H9 (cell line): ENCODE results near the gene SLC16A3. TPM values are rescaled to one million over a fixed set of nuclear protein-coding genes. Genes with fewer than 3 reads are reported as not detected.
A peak's percentile ranks its signal among the peaks of the same experiment; 100 is the strongest.

Experiments
- DNase-seq: peaks from one replicate; pipeline ENCODE4 v3.0.0-alpha.2; 2017
- H2AFZ ChIP-seq: one replicate; pipeline ENCODE4 v1.6.1; 2013; ENCODE audit warnings: mild to moderate bottlenecking, low read length, control low read depth, moderate library complexity
- H2AK5ac ChIP-seq: 2 replicates; pipeline ENCODE4 v1.6.1; 2013; ENCODE audit warnings: low read length, control low read depth, mixed read lengths; ENCODE audit not compliant: insufficient read length
- H2BK120ac ChIP-seq: one replicate; pipeline ENCODE4 v1.6.1; 2013; ENCODE audit warnings: low read depth, mild to moderate bottlenecking, low read length, control low read depth, inconsistent platforms; ENCODE audit not compliant: poor library complexity, severe bottlenecking
- H2BK12ac ChIP-seq: 2 replicates; pipeline ENCODE4 v1.6.1; 2013; ENCODE audit warnings: low read length, control low read depth, mixed read lengths, low read depth; ENCODE audit not compliant: insufficient read length
- H2BK15ac ChIP-seq: 2 replicates; pipeline ENCODE4 v1.6.1; 2013; ENCODE audit warnings: low read depth, low read length, control low read depth
- H2BK20ac ChIP-seq: one replicate; pipeline ENCODE4 v1.6.1; 2013; ENCODE audit warnings: low read depth, mild to moderate bottlenecking, low read length, control low read depth, inconsistent platforms; ENCODE audit not compliant: poor library complexity, severe bottlenecking
- H2BK5ac ChIP-seq: 2 replicates; pipeline ENCODE4 v1.6.1; 2013; ENCODE audit warnings: low read length, control low read depth, mixed read lengths; ENCODE audit not compliant: insufficient read length
- H3K14ac ChIP-seq: 2 replicates; pipeline ENCODE4 v1.6.1; 2013; ENCODE audit warnings: low read length, control low read depth; ENCODE audit not compliant: insufficient read depth
- H3K18ac ChIP-seq: 2 replicates; pipeline ENCODE4 v1.6.1; 2013; ENCODE audit warnings: low read depth, mild to moderate bottlenecking, mixed read lengths, low read length, control low read depth; ENCODE audit not compliant: insufficient read length
- H3K23ac ChIP-seq: 2 replicates; pipeline ENCODE4 v1.6.1; 2013; ENCODE audit warnings: low read length, control low read depth, mixed read lengths, low read depth; ENCODE audit not compliant: insufficient read length
- H3K23me2 ChIP-seq: 2 replicates; pipeline ENCODE4 v1.6.1; 2013; ENCODE audit warnings: low read depth, mild to moderate bottlenecking, mixed read lengths, low read length, control low read depth; ENCODE audit not compliant: insufficient read length, poor library complexity, severe bottlenecking
- H3K27ac ChIP-seq: 2 replicates; pipeline ENCODE4 v1.5.1; 2013; ENCODE audit warnings: low read length, control low read depth, mixed read lengths, low read depth; ENCODE audit not compliant: insufficient read length
- H3K27me3 ChIP-seq: 2 replicates; pipeline ENCODE4 v1.6.1; 2013; ENCODE audit warnings: low read length, control low read depth, inconsistent platforms; ENCODE audit not compliant: insufficient read depth
- H3K4ac ChIP-seq: 2 replicates; pipeline ENCODE4 v1.6.1; 2013; ENCODE audit warnings: low read depth, mild to moderate bottlenecking, control low read depth, inconsistent platforms, low read length, moderate library complexity
- H3K4me1 ChIP-seq: 2 replicates; pipeline ENCODE4 v1.6.1; 2013; ENCODE audit warnings: low read length, control low read depth, inconsistent platforms; ENCODE audit not compliant: insufficient read depth
- H3K4me2 ChIP-seq: 2 replicates; pipeline ENCODE4 v1.6.1; 2013; ENCODE audit warnings: low read length, control low read depth, mixed read lengths; ENCODE audit not compliant: insufficient read length, insufficient read depth
- H3K56ac ChIP-seq: 2 replicates; pipeline ENCODE4 v1.6.1; 2013; ENCODE audit warnings: low read depth, mild to moderate bottlenecking, mixed read lengths, low read length, control low read depth; ENCODE audit not compliant: insufficient read length
- H3K79me1 ChIP-seq: 2 replicates; pipeline ENCODE4 v1.6.1; 2013; ENCODE audit warnings: low read depth, mild to moderate bottlenecking, moderate library complexity, low read length, control low read depth, inconsistent platforms; ENCODE audit not compliant: insufficient read depth, poor library complexity, severe bottlenecking
- H3K79me2 ChIP-seq: 2 replicates; pipeline ENCODE4 v1.6.1; 2013; ENCODE audit warnings: low read length, control low read depth, inconsistent platforms; ENCODE audit not compliant: insufficient read depth
- H3K9ac ChIP-seq: 2 replicates; pipeline ENCODE4 v1.6.1; 2013; ENCODE audit warnings: low read length, control low read depth, mixed read lengths; ENCODE audit not compliant: insufficient read length; ENCODE audit errors: extremely low read depth
- H3K9me3 ChIP-seq: one replicate; pipeline ENCODE4 v1.6.1; 2013; ENCODE audit warnings: low read depth, low read length, inconsistent platforms; ENCODE audit not compliant: control insufficient read depth
- H3T11ph ChIP-seq: one replicate; pipeline ENCODE4 v1.6.1; 2013; ENCODE audit warnings: mild to moderate bottlenecking, low read length, control low read depth, inconsistent platforms
- H4K20me1 ChIP-seq: one replicate; pipeline ENCODE4 v1.6.1; 2013; ENCODE audit not compliant: control insufficient read depth, insufficient read length, insufficient read depth
- H4K5ac ChIP-seq: 2 replicates; pipeline ENCODE4 v1.6.1; 2013; ENCODE audit warnings: low read depth, mild to moderate bottlenecking, mixed read lengths, low read length, control low read depth; ENCODE audit not compliant: insufficient read length
- H4K8ac ChIP-seq: replicated peaks from 2 replicates; pipeline ENCODE4 v1.6.1; 2013; ENCODE audit warnings: low read length, control low read depth, mixed read lengths, low read depth; ENCODE audit not compliant: insufficient read length
- H4K91ac ChIP-seq: 2 replicates; pipeline ENCODE4 v1.6.1; 2013; ENCODE audit warnings: low read depth, mild to moderate bottlenecking, moderate library complexity, mixed read lengths, low read length, control low read depth; ENCODE audit not compliant: insufficient read length
- H3K27ac Mint-ChIP-seq, 3 experiments: 2 replicates in 2 of 3; 3 replicates in 1 of 3; pipeline ENCODE4 v1.8.0; 2020 to 2021; ENCODE audit warnings: mixed read lengths in 3 of 3, mild to moderate bottlenecking in 1 of 3, moderate library complexity in 1 of 3
- H3K27me3 Mint-ChIP-seq: 2 replicates; pipeline ENCODE4 v1.8.0; 2021; ENCODE audit warnings: low read depth, mild to moderate bottlenecking, moderate library complexity, mixed read lengths
- H3K36me3 Mint-ChIP-seq, 3 experiments: 2 replicates in 2 of 3; 3 replicates in 1 of 3; pipeline ENCODE4 v1.8.0; 2020 to 2021; ENCODE audit warnings: low read depth in 3 of 3, mixed read lengths in 3 of 3; ENCODE audit not compliant: insufficient read depth in 1 of 3
- H3K4me1 Mint-ChIP-seq, 2 experiments: 2 replicates each; pipeline ENCODE4 v1.8.0; 2020; ENCODE audit warnings: mixed read lengths in 2 of 2
- H3K4me3 Mint-ChIP-seq, 2 experiments: 2 replicates in 1 of 2; 3 replicates in 1 of 2; pipeline ENCODE4 v1.8.0; 2020 to 2021; ENCODE audit warnings: mild to moderate bottlenecking in 2 of 2, mixed read lengths in 2 of 2, moderate library complexity in 1 of 2
- H3K9me3 Mint-ChIP-seq, 2 experiments: 2 replicates in 1 of 2; 3 replicates in 1 of 2; pipeline ENCODE4 v1.8.0; 2020; ENCODE audit warnings: mild to moderate bottlenecking in 2 of 2, mixed read lengths in 2 of 2, moderate library complexity in 1 of 2
- CTCF ChIP-seq: fragments of 200-600 bp; sonication (generic); conservative IDR thresholded peaks from 3 replicates; pipeline ENCODE4 v1.8.0; 2021; ENCODE audit warnings: antibody characterized with exemption, mild to moderate bottlenecking
- WGBS: extraction: QIAGEN DNeasy Blood & Tissue Kit; methylation state at CpG from one replicate; pipeline ENCODE4 v1.1.7; 2013; ENCODE audit warnings: missing lambda C conversion rate, low lambda C conversion rate, mixed read lengths; ENCODE audit not compliant: insufficient read length; ENCODE audit errors: extremely low coverage; 5-methylcytosine and 5-hydroxymethylcytosine counted together
- total RNA-seq: library from RNA; stranded (reverse); gene quantifications from 2 replicates; pipeline ENCODE4 v1.2.1, GENCODE V29; 2021

SLC16A3 gene
- total RNA-seq, 1 experiment from 2014 or later, result 28.4 TPM

DNA sequence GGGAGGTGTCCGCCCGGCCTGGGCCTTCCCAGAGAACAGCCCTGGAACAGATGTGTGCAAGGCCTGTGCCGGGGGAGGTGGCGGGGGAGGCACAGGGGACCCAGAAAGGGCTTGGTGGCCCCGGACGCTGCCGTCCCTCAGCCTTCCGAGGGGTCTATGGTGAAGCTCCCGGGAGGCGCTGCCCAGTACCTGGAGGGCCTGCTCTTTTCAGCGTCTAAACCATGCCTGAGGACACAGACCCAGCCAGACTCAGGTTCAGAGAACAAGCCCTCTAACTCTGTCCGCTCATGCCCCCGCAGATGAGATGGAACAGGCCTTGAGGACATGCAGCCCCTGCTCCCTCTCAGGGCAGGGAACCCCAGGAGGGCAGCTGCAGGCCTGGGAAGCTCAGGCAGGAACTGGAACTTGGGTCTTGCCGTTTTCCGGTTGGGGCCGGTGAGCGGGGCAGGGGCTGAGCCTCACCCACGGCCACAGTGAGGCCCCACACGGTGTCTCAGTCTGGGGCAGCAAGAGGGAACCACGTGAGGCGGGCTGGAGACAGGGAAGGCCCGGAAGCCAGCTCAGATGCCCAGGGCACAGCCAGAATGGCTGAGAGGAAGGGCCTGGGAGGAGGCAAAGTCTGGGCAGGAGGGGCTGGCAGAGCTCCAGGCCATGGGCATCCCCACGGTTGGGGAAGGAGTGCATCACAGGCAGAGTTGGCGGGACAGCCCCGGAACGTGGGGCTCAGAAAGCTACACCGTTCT is 12.5 kb downstream of the SLC16A3 start:
- no peak overlapping the region for H2BK15ac ChIP-seq
- no peaks in the 10 kb centered on the region for H3K9me3 Mint-ChIP-seq
- no peak overlapping the region for H2BK120ac ChIP-seq
- no peak overlapping the region for H4K91ac ChIP-seq
- no peak overlapping the region for H3K14ac ChIP-seq
- no peaks in the 10 kb centered on the region for H4K20me1 ChIP-seq
- H4K8ac ChIP-seq, result no peak overlapping the region
- no peak overlapping the region for H3T11ph ChIP-seq
- no peak for DNase-seq
- H3K23ac ChIP-seq, result no peak overlapping the region
- H2BK12ac ChIP-seq, result no peak overlapping the region
- no peaks in the 10 kb centered on the region for H3K79me2 ChIP-seq
- H3K4me1 ChIP-seq, result no peaks in the 10 kb centered on the region
- no peak overlapping the region for H3K4me3 Mint-ChIP-seq
- no peak overlapping the region for H3K4ac ChIP-seq
- peaks cover 0 to 11% of the 10 kb centered on the region in 2 experiments; a peak in 3 of 4 replicates for H3K4me1 Mint-ChIP-seq
- H3K4me2 ChIP-seq, result no peak overlapping the region
- no peak overlapping the region for H3K18ac ChIP-seq
- H4K5ac ChIP-seq, result no peak overlapping the region
- H3K56ac ChIP-seq, result no peak overlapping the region
- no peaks in the 10 kb centered on the region for H3K9me3 ChIP-seq
- H3K79me1 ChIP-seq, result no peaks in the 10 kb centered on the region
- H3K9ac ChIP-seq, result no peak overlapping the region
- no peak overlapping the region for H2AFZ ChIP-seq
- H3K27me3 Mint-ChIP-seq, result peaks cover 3% of the 10 kb centered on the region; the same call in 1 of the 2 replicates
- no peaks in the 10 kb centered on the region for H3K23me2 ChIP-seq
- no peak overlapping the region for H2BK5ac ChIP-seq
- H3K27ac Mint-ChIP-seq, result peak overlapping the region in 1 of 3 experiments; percentile 78; a peak in 3 of 7 replicates
- no peak overlapping the region for H2BK20ac ChIP-seq
- no CpG with 5 or more reads among the region's 27 CpGs for WGBS
- H2AK5ac ChIP-seq, result no peak overlapping the region
- no peaks in the 10 kb centered on the region for H3K27me3 ChIP-seq
- TF ChIP-seq CTCF, result no peak
- no peak overlapping the region for H3K27ac ChIP-seq
- H3K36me3 Mint-ChIP-seq, result peaks cover 22 to 51% (median 44%) of the 10 kb centered on the region in 3 experiments; a peak in 6 of 7 replicates
